ENCODE results near the gene MBD1.
"Not testable (repeated sequence)": the region's sequence is repeated elsewhere in the genome, so short reads cannot be mapped to it uniquely, and the experiment has no call there.

The MBD1 gene

DNA sequence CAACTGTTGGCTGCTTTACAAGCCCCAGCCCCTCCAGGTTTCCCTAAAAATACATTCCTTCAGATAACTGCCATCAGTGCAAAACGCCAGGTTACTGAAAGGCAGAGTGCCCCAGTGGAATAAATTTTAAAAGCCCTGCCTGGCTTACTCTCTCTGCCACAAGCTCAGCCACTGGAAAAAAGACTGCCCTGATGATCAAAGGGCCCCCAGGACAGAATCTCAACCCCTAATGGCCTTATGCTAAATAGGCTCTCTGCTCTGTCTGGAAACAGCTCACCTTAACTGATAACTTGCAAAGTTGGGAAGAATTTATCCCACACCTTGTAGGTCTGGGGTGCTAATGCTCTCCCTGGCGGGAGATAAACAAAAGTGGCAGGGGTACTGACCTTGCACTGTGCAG lies 48.9 kb downstream of the MBD1 start:
- H3K36me3 ChIP-seq (ENCODE audit: insufficient read depth, low read length), result no peaks in the 10 kb centered on the region
- no peaks in the 10 kb centered on the region for H3F3A ChIP-seq (ENCODE audit: low read depth)
- no peak overlapping the region for H3K4me3 ChIP-seq (ENCODE audit: low read length, poor library complexity, severe bottlenecking)
- H2AFZ ChIP-seq (ENCODE audit: low read length), result no peak overlapping the region
- H3K79me2 ChIP-seq (ENCODE audit: insufficient read depth, low read length), result no peaks in the 10 kb centered on the region
- no peak overlapping the region for H3K4me2 ChIP-seq (ENCODE audit: low read depth, low read length, poor library complexity, severe bottlenecking)
- no peaks in the 10 kb centered on the region for H3K4me1 ChIP-seq (ENCODE audit: insufficient read depth, low read length, poor library complexity, severe bottlenecking)
- H3K27me3 ChIP-seq (ENCODE audit: insufficient read depth, low read length, poor library complexity, severe bottlenecking), result no peaks in the 10 kb centered on the region
- H3K9me2 ChIP-seq (replicated peaks; ENCODE audit: low read depth, low read length), result no peaks in the 10 kb centered on the region
- no peaks in the 10 kb centered on the region for H3K9me3 ChIP-seq (ENCODE audit: insufficient read depth, low read depth, low read length)
- H4K20me1 ChIP-seq (ENCODE audit: insufficient read depth, low read length, poor library complexity, severe bottlenecking), result no peaks in the 10 kb centered on the region
- no peak overlapping the region for H3K9ac ChIP-seq (ENCODE audit: low read depth, low read length, poor library complexity, severe bottlenecking)
- TF ChIP-seq EZH2phosphoT487 (IDR thresholded peaks at IDR 0.05; ENCODE audit: borderline replicate concordance), result no peak
- TF ChIP-seq, protein P1, sequence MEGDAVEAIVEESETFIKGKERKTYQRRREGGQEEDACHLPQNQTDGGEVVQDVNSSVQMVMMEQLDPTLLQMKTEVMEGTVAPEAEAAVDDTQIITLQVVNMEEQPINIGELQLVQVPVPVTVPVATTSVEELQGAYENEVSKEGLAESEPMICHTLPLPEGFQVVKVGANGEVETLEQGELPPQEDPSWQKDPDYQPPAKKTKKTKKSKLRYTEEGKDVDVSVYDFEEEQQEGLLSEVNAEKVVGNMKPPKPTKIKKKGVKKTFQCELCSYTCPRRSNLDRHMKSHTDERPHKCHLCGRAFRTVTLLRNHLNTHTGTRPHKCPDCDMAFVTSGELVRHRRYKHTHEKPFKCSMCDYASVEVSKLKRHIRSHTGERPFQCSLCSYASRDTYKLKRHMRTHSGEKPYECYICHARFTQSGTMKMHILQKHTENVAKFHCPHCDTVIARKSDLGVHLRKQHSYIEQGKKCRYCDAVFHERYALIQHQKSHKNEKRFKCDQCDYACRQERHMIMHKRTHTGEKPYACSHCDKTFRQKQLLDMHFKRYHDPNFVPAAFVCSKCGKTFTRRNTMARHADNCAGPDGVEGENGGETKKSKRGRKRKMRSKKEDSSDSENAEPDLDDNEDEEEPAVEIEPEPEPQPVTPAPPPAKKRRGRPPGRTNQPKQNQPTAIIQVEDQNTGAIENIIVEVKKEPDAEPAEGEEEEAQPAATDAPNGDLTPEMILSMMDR (conservative IDR thresholded peaks at IDR 0.05; ENCODE audit: low read length), result no peak

DNA sequence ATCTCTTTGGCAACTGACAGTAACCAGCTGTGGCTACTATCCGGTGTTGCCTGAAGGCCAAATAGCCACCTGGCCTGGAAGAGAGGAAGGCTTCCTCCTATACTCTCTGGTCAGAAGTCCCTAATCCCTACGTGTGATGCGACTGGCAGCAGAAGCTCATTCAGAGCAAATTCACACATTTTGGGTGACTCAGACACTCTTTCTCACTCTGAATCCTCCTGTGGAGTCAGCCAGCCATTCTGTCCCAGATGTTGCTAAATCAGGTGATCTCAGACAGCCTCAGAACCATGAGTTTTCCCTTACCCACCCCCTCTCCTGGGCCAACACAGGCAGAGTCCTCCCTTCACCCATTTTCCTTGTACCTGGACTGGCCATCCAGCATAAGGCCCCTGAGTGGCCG lies 49.7 kb downstream of the MBD1 start:
- Histone ChIP-seq H3K36me3 (ENCODE audit: insufficient read depth, low read length) (no peaks in the 10 kb centered on the region), H3K27me3 (ENCODE audit: insufficient read depth, low read length, poor library complexity, severe bottlenecking) (no peaks in the 10 kb centered on the region), H3K79me2 (ENCODE audit: insufficient read depth, low read length) (no peaks in the 10 kb centered on the region), H3F3A (ENCODE audit: low read depth) (no peaks in the 10 kb centered on the region), H3K4me3 (ENCODE audit: low read length, poor library complexity, severe bottlenecking) (no peak overlapping the region), H2AFZ (ENCODE audit: low read length) (no peak overlapping the region), H3K9ac (ENCODE audit: low read depth, low read length, poor library complexity, severe bottlenecking) (no peak overlapping the region), H3K4me2 (ENCODE audit: low read depth, low read length, poor library complexity, severe bottlenecking) (no peak overlapping the region), H3K9me3 (ENCODE audit: insufficient read depth, low read depth, low read length) (no peaks in the 10 kb centered on the region), H3K9me2 (replicated peaks; ENCODE audit: low read depth, low read length) (no peaks in the 10 kb centered on the region), H4K20me1 (ENCODE audit: insufficient read depth, low read length, poor library complexity, severe bottlenecking) (no peaks in the 10 kb centered on the region), H3K4me1 (ENCODE audit: insufficient read depth, low read length, poor library complexity, severe bottlenecking) (peaks cover 5% of the 10 kb centered on the region)
- TF ChIP-seq EZH2phosphoT487 (IDR thresholded peaks at IDR 0.05; ENCODE audit: borderline replicate concordance), result no peak
- TF ChIP-seq, protein P1 (conservative IDR thresholded peaks at IDR 0.05; ENCODE audit: low read length), result no peak

DNA sequence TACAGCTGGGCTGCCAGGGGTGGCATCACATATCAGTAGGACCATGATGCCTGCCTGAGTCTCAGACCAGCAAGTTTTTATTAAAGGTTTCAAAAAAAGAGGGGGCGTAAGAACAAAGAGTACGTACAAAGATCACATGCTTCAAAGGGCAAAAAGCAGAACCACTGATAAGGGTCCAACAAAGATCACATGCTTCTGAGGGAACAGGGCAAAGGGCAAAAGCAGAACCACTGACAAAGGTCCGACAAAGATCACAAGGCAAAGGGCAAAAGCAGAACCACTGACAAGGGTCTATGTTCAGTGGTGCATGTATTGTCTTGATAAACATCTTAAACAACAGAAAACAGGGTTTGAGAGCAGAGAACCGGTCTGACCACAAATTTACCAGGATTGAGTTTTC lies 61.1 kb downstream of the MBD1 start:
- H3K9ac ChIP-seq (ENCODE audit: low read depth, low read length, poor library complexity, severe bottlenecking); H4K20me1 ChIP-seq (ENCODE audit: insufficient read depth, low read length, poor library complexity, severe bottlenecking); H3K4me2 ChIP-seq (ENCODE audit: low read depth, low read length, poor library complexity, severe bottlenecking); H3K36me3 ChIP-seq (ENCODE audit: insufficient read depth, low read length); H3K4me3 ChIP-seq (ENCODE audit: low read length, poor library complexity, severe bottlenecking); H3K79me2 ChIP-seq (ENCODE audit: insufficient read depth, low read length); H2AFZ ChIP-seq (ENCODE audit: low read length); H3K9me2 ChIP-seq (replicated peaks; ENCODE audit: low read depth, low read length); H3K9me3 ChIP-seq (ENCODE audit: insufficient read depth, low read depth, low read length); H3K4me1 ChIP-seq (ENCODE audit: insufficient read depth, low read length, poor library complexity, severe bottlenecking); H3F3A ChIP-seq (ENCODE audit: low read depth); H3K27me3 ChIP-seq (ENCODE audit: insufficient read depth, low read length, poor library complexity, severe bottlenecking): not testable (repeated sequence)
